IMR-90 (cell line): Measurements from ENCODE around the gene MYH9.

Experiments used
- BHLHE40 ChIP-seq: fragments of 150-350 bp; IDR thresholded peaks from 2 replicates; pipeline ENCODE4 v1.6.1; 2016; ENCODE audit warnings: mild to moderate bottlenecking, low read depth, low read length
- CEBPB ChIP-seq: IDR thresholded peaks from 2 replicates; pipeline ENCODE4 v1.6.1; 2012; ENCODE audit warnings: low read depth, low read length, improper control_type of control experiment
- MAFK ChIP-seq: IDR thresholded peaks from 2 replicates; pipeline ENCODE4 v1.6.1; 2012; ENCODE audit warnings: low read depth, low read length, improper control_type of control experiment
- MXI1 ChIP-seq: IDR thresholded peaks from 2 replicates; pipeline ENCODE4 v1.6.1; 2012; ENCODE audit warnings: low read depth, mild to moderate bottlenecking, low read length, moderate library complexity, borderline replicate concordance
- POLR2A ChIP-seq: IDR thresholded peaks from 2 replicates; pipeline ENCODE4 v1.6.1; 2012; ENCODE audit warnings: mild to moderate bottlenecking, low read depth, low read length
- RFX5 ChIP-seq: IDR thresholded peaks from 2 replicates; pipeline ENCODE4 v1.8.0; 2012; ENCODE audit warnings: low read depth, mild to moderate bottlenecking, low read length, moderate library complexity
- SMC3 ChIP-seq: fragments of 150-350 bp; IDR thresholded peaks from 2 replicates; pipeline ENCODE4 v1.6.1; 2016; ENCODE audit warnings: low read depth, mild to moderate bottlenecking, antibody characterized with exemption, low read length, moderate library complexity
- TF ChIP-seq, protein P1 (sequence below): conservative IDR thresholded peaks from 2 replicates; pipeline ENCODE4 v1.5.1; 2012; ENCODE audit warnings: mild to moderate bottlenecking, low read depth, low read length, improper control_type of control experiment
- TF ChIP-seq, protein P2 (sequence below): fragments of 150-350 bp; IDR thresholded peaks from 2 replicates; pipeline ENCODE4 v1.6.1; 2016; ENCODE audit warnings: low read depth, mild to moderate bottlenecking, low read length, moderate library complexity, borderline replicate concordance

DNA sequence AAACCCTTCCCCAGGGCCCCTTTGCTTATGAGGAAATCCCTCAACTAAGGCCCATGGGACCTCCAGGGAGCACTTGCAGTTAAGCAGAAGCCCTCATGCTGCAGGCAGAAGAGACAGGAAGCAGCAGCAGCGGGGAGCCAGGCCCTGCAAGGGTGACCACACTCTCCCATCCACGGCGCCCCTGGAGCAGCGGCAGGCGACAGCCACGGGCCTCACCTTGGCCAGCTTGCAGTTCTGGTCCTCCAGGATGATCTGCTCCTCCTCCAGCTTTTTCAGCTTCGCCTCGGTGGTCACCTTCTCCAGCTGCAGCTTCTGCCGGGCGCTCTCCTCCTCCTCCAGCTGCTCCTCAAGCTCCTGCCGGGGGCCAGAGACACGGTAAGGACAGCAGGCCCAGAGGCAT is 87.9 kb downstream of the MYH9 start:
- no peak for TF ChIP-seq MAFK
- no peak for TF ChIP-seq BHLHE40
- TF ChIP-seq, protein P1, sequence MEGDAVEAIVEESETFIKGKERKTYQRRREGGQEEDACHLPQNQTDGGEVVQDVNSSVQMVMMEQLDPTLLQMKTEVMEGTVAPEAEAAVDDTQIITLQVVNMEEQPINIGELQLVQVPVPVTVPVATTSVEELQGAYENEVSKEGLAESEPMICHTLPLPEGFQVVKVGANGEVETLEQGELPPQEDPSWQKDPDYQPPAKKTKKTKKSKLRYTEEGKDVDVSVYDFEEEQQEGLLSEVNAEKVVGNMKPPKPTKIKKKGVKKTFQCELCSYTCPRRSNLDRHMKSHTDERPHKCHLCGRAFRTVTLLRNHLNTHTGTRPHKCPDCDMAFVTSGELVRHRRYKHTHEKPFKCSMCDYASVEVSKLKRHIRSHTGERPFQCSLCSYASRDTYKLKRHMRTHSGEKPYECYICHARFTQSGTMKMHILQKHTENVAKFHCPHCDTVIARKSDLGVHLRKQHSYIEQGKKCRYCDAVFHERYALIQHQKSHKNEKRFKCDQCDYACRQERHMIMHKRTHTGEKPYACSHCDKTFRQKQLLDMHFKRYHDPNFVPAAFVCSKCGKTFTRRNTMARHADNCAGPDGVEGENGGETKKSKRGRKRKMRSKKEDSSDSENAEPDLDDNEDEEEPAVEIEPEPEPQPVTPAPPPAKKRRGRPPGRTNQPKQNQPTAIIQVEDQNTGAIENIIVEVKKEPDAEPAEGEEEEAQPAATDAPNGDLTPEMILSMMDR, result no peak
- no peak for TF ChIP-seq MXI1
- TF ChIP-seq CEBPB, result no peak
- TF ChIP-seq RFX5, result no peak
- TF ChIP-seq POLR2A, result no peak
- TF ChIP-seq, protein P2, sequence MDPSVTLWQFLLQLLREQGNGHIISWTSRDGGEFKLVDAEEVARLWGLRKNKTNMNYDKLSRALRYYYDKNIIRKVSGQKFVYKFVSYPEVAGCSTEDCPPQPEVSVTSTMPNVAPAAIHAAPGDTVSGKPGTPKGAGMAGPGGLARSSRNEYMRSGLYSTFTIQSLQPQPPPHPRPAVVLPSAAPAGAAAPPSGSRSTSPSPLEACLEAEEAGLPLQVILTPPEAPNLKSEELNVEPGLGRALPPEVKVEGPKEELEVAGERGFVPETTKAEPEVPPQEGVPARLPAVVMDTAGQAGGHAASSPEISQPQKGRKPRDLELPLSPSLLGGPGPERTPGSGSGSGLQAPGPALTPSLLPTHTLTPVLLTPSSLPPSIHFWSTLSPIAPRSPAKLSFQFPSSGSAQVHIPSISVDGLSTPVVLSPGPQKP, result no peak
- TF ChIP-seq SMC3, result no peak
